Thoracic aorta (tissue), 2 donors: ENCODE data around the gene MGAT5B. TPM values are rescaled to one million over a fixed set of nuclear protein-coding genes. Genes with fewer than 3 reads are reported as not detected.

ENCODE experiments used
- ATAC-seq: fragments of 150-250 bp; one replicate; pipeline ENCODE4 v1.8.0; 2017; ENCODE audit warnings: low read depth; ENCODE audit not compliant: insufficient number of reproducible peaks, low FRiP score
- DNase-seq: peaks from one replicate; pipeline ENCODE4 v3.0.0-alpha.2; 2020; ENCODE audit warnings: low spot score
- H3K27ac ChIP-seq, 2 donors: fragments of 200-600 bp; sonication (generic); 1 replicate in 1 of 2; 2 replicates in 1 of 2; pipeline ENCODE4 v1.5.1; 2016; ENCODE audit warnings: mild to moderate bottlenecking in 2 of 2, moderate library complexity in 2 of 2
- H3K27me3 ChIP-seq: fragments of 200-600 bp; sonication (generic); replicated peaks from 2 replicates; pipeline ENCODE4 v1.6.0; 2016; ENCODE audit warnings: mild to moderate bottlenecking; ENCODE audit not compliant: insufficient read depth
- H3K36me3 ChIP-seq: fragments of 200-600 bp; sonication (generic); one replicate; pipeline ENCODE4 v1.5.1; 2016
- H3K4me1 ChIP-seq, 2 donors: fragments of 200-600 bp; sonication (generic); 1 replicate in 1 of 2; 2 replicates in 1 of 2; pipeline versions ENCODE4 v1.5.1 to v1.6.0; 2016; ENCODE audit warnings: low read depth in 2 of 2, mild to moderate bottlenecking in 1 of 2; ENCODE audit not compliant: control insufficient read depth in 1 of 2
- H3K4me3 ChIP-seq: fragments of 200-600 bp; sonication (generic); 2 replicates; pipeline ENCODE4 v1.5.1; 2016; ENCODE audit warnings: mild to moderate bottlenecking
- H3K9me3 ChIP-seq: fragments of 200-600 bp; sonication (generic); 2 replicates; pipeline ENCODE4 v1.5.1; 2016
- total RNA-seq, 2 donors: library from RNA; depleted of rRNA; stranded (reverse); fragments of >200 nt; gene quantifications; one replicate each; pipeline versions ENCODE4 v1.1.0 to v1.2.3, GENCODE V29; 2016
- TF ChIP-seq, protein P1 (sequence below): fragments of 200-600 bp; sonication (generic); IDR thresholded peaks from one replicate; pipeline ENCODE4 v1.5.1; 2019; ENCODE audit warnings: antibody characterized with exemption

Gene MGAT5B
- total RNA-seq, 2 donors from 2014 or later, result 0.14 TPM; not detected in 1

DNA sequence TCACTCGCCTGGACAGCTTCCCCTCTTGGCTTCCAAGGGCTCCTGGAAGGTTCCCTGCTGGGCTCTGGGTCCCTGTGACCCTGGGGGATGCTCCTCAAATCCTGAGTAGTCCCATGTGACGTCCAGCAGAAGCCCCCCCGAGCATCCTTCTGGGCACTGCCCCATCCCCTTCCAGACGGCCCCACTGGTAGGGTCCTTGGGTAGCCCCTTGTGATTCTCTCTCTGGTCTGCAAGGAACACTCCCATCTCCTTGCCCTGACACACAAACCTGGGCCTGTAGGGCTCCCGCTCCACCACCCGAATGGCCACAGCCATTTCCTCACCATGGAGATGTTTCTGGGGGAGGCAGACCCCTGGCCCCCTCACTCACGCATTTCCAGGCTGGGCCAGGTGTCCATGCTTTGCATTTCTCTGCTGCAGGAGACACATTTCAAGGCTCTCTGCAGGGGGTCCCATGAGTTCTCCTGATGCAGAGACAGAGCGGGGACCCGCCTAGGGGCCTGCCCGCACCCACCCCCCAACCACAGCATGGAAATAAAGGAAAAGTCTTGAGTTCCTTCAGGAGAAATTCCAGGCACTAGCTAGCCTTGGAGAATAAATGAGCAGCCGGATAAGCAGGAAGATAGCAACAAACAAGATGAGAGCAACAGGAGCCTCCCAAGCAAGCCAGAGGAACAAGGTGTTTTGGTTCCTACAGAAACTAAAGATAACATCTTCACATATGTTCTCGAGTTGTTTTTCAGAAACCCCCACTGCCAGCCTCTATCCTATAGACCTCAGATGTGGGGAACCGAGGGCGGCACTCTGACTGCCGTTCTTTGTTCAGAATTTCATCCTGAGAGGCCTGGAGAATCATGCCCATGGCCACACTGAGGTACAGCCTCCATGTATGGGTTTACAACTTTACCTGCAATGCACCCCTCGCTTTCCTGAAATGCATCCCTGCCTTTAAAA lies 128.8 kb downstream of the MGAT5B start:
- Histone ChIP-seq H3K36me3 (no peaks in the 10 kb centered on the region), H3K27me3 (no peaks in the 10 kb centered on the region), H3K9me3 (no peaks in the 10 kb centered on the region), H3K4me3 (no peak overlapping the region), H3K27ac (no peak overlapping the region), H3K4me1 (no peaks in the 10 kb centered on the region)
- no peak for DNase-seq
- no peak for ATAC-seq
- TF ChIP-seq, protein P1, sequence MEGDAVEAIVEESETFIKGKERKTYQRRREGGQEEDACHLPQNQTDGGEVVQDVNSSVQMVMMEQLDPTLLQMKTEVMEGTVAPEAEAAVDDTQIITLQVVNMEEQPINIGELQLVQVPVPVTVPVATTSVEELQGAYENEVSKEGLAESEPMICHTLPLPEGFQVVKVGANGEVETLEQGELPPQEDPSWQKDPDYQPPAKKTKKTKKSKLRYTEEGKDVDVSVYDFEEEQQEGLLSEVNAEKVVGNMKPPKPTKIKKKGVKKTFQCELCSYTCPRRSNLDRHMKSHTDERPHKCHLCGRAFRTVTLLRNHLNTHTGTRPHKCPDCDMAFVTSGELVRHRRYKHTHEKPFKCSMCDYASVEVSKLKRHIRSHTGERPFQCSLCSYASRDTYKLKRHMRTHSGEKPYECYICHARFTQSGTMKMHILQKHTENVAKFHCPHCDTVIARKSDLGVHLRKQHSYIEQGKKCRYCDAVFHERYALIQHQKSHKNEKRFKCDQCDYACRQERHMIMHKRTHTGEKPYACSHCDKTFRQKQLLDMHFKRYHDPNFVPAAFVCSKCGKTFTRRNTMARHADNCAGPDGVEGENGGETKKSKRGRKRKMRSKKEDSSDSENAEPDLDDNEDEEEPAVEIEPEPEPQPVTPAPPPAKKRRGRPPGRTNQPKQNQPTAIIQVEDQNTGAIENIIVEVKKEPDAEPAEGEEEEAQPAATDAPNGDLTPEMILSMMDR, result no peak

DNA sequence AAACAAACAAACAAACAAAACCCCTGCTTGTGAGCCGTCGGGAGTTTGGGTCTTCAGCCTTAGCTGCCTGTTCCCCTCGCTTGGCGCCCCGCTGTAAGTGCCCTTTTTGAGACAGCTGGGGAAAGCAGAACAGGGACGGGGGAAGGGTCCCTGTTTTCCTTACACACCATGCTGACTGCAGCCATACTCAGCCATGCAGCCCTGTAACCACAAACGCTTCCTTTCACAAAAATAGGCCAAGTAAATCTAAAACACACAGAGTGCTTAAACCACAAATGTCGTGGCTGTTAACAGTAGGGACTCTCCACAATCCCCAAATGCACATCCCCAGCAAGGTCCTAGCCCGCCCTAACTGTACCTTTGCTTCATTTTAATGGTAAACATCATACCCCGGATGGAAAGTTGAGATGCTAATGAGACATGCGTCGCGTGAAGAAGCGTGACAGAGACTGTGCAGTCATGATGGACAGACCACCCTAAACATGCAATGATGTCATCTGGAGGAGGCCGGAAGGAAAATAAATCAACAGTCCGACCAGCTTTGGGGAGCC lies 129.9 kb downstream of the MGAT5B start:
- Histone ChIP-seq H3K9me3 (no peaks in the 10 kb centered on the region), H3K27me3 (no peaks in the 10 kb centered on the region), H3K4me1 (no peaks in the 10 kb centered on the region), H3K4me3 (no peak overlapping the region), H3K36me3 (no peaks in the 10 kb centered on the region), H3K27ac (no peak overlapping the region)
- TF ChIP-seq, protein P1, result no peak
- ATAC-seq (no peak), DNase-seq (no peak)

DNA sequence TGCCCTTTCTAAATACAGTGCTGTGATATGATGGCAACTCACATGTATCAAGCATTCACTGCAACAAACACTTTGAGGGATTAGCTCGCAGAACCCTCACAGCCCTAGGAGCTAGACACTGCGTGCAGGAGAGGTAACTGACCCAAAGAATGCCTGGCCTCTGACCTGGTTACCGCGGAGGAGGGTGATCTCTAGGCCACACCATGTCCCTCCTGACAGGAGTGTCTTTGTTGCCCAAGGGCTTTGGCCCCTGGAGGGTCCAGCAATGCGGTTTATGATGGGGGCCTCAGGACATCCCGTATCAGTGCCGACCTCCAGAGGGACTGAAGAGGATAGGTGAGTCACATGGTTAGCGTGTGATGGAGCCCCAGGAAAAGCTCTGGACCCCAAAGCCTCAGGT lies 130.6 kb downstream of the MGAT5B start:
- ATAC-seq (no peak), DNase-seq (no peak)
- no peaks in the 10 kb centered on the region for H3K36me3 ChIP-seq
- no peaks in the 10 kb centered on the region for H3K27me3 ChIP-seq
- no peaks in the 10 kb centered on the region for H3K9me3 ChIP-seq
- no peaks in the 10 kb centered on the region for H3K4me1 ChIP-seq
- no peak overlapping the region for H3K4me3 ChIP-seq
- no peak overlapping the region for H3K27ac ChIP-seq
- TF ChIP-seq, protein P1, result no peak

Other genes starting within 250 kb of the MGAT5B start
- gene ST6GALNAC1, start 224.6 kb upstream of the MGAT5B start, total RNA-seq, result 1 to 10 TPM; 1.2 to 1.3 TPM
- gene MXRA7, start 157.4 kb upstream of the MGAT5B start, total RNA-seq, result 100 to 1,000 TPM; 241 to 341 TPM
- 10 to 100 TPM; 32.4 to 36.1 TPM for gene JMJD6, start 141.8 kb upstream of the MGAT5B start, total RNA-seq
- gene METTL23, start 141.6 kb upstream of the MGAT5B start, total RNA-seq, result 10 to 100 TPM; 12.1 to 42.5 TPM
- gene SRSF2, start 131.1 kb upstream of the MGAT5B start, total RNA-seq, result 100 to 1,000 TPM; 265 to 266 TPM
- 10 to 100 TPM; 49.7 to 52.3 TPM for gene MFSD11, start 130.3 kb upstream of the MGAT5B start, total RNA-seq